Measurements from ENCODE around the gene RB1.
A peak's percentile ranks its signal among the peaks of the same experiment; 100 is the strongest.

RB1 gene

GRCh38 chr13:48493851-48494250, 190.3 kb downstream of the RB1 start:
- Histone ChIP-seq H3K36me3 (peaks cover 32% of the 10 kb centered on the region), H3K9ac (peak overlapping the region; percentile 81), H3K9me3 (no peaks in the 10 kb centered on the region; the same call in 1 of the 2 replicates), H3K4me3 (peak overlapping the region; percentile 63; the same call in 1 of the 2 replicates), H3K27me3 (no peaks in the 10 kb centered on the region), H3K4me1 (peaks cover 94% of the 10 kb centered on the region), H4K20me1 (no peaks in the 10 kb centered on the region), H3K27ac (peak overlapping the region; percentile 94), H3K4me2 (peak overlapping the region; percentile 95)
- no peak for TF ChIP-seq Cebpa-rat (IDR thresholded peaks at IDR 0.05)

GRCh38 chr13:48494874-48495273, 191.3 kb downstream of the RB1 start:
- no peaks in the 10 kb centered on the region for H4K20me1 ChIP-seq
- no peak overlapping the region for H3K9ac ChIP-seq
- H3K27me3 ChIP-seq = no peaks in the 10 kb centered on the region
- no peak for TF ChIP-seq Cebpa-rat (IDR thresholded peaks at IDR 0.05)
- H3K4me2 ChIP-seq = peak overlapping the region; percentile 95
- H3K36me3 ChIP-seq = peaks cover 32% of the 10 kb centered on the region
- no peaks in the 10 kb centered on the region; the same call in 1 of the 2 replicates for H3K9me3 ChIP-seq
- H3K27ac ChIP-seq = peak overlapping the region; percentile 94
- H3K4me3 ChIP-seq = no peak overlapping the region
- peaks cover 94% of the 10 kb centered on the region for H3K4me1 ChIP-seq

GRCh38 chr13:48496271-48497161, 193.0 kb downstream of the RB1 start:
- Histone ChIP-seq H3K36me3 (peaks cover 36% of the 10 kb centered on the region), H3K27me3 (no peaks in the 10 kb centered on the region), H3K4me3 (no peak overlapping the region), H4K20me1 (no peaks in the 10 kb centered on the region), H3K9ac (peak overlapping the region; percentile 12), H3K4me2 (peak overlapping the region; percentile 58), H3K9me3 (no peaks in the 10 kb centered on the region), H3K27ac (peak overlapping the region; percentile 94), H3K4me1 (peaks cover 94% of the 10 kb centered on the region)
- TF ChIP-seq Cebpa-rat (IDR thresholded peaks at IDR 0.05) = no peak

- peak overlapping the region; percentile 58; the same call in 1 of the 2 replicates for H3K4me2 ChIP-seq
- no peaks in the 10 kb centered on the region for H3K27me3 ChIP-seq
- no peaks in the 10 kb centered on the region for H4K20me1 ChIP-seq
- H3K9me3 ChIP-seq = no peaks in the 10 kb centered on the region
- H3K9ac ChIP-seq = no peak overlapping the region
- H3K36me3 ChIP-seq = peaks cover 38% of the 10 kb centered on the region
- H3K27ac ChIP-seq = peak overlapping the region; percentile 47; the same call in 1 of the 2 replicates
- no peak for TF ChIP-seq Cebpa-rat (IDR thresholded peaks at IDR 0.05)
- H3K4me1 ChIP-seq = peaks cover 96% of the 10 kb centered on the region
- no peak overlapping the region for H3K4me3 ChIP-seq
Observed at GRCh38 chr13:48497669-48498068, 194.1 kb downstream of the RB1 start.

GRCh38 chr13:48500652-48501197, 197.2 kb downstream of the RB1 start:
- Histone ChIP-seq H3K4me1 (peaks cover 95% of the 10 kb centered on the region), H3K36me3 (peaks cover 45% of the 10 kb centered on the region), H3K4me2 (peak overlapping the region; percentile 43), H3K27ac (peak overlapping the region; percentile 95; the same call in 1 of the 2 replicates), H3K9me3 (no peaks in the 10 kb centered on the region), H4K20me1 (no peaks in the 10 kb centered on the region), H3K9ac (no peak overlapping the region), H3K4me3 (no peak overlapping the region), H3K27me3 (no peaks in the 10 kb centered on the region)
- no peak for TF ChIP-seq Cebpa-rat (IDR thresholded peaks at IDR 0.05)

DNA sequence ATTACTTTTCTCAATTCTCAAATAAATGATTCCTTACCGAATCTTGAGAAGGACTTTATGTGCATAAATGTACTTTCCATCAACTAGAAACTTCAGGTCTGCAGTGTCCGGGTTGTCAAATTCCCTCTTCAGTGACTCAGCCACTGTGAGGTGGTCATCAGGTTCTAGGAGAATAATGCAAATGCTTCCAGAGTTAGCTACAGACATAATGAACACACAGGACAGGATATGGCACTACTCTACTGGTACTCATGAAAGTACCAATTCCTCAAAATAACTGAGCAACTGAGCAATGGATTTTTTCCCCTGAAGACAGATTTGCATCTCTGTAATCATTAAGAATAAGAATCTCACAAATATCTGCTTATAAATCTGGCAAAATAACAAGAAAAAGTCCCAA, 198.2 kb downstream of the RB1 start:
- peak overlapping the region; percentile 43 for H3K4me2 ChIP-seq

GRCh38 chr13:48502601-48503319, 199.2 kb downstream of the RB1 start:
- peak overlapping the region; percentile 95 for H3K27ac ChIP-seq

More for the DNA sequence above, 198.2 kb downstream of the RB1 start:
- H3K27ac ChIP-seq = peak overlapping the region; percentile 95
- H3K4me3 ChIP-seq = no peak overlapping the region
- H3K9me3 ChIP-seq = no peaks in the 10 kb centered on the region
- peaks cover 96% of the 10 kb centered on the region for H3K4me1 ChIP-seq
- no peaks in the 10 kb centered on the region for H3K27me3 ChIP-seq
- peaks cover 39% of the 10 kb centered on the region for H3K36me3 ChIP-seq
- H3K9ac ChIP-seq = no peak overlapping the region
- TF ChIP-seq Cebpa-rat (IDR thresholded peaks at IDR 0.05) = no peak
- no peaks in the 10 kb centered on the region for H4K20me1 ChIP-seq

GRCh38 chr13:48504606-48505005, 201.1 kb downstream of the RB1 start:
- Histone ChIP-seq H3K27ac (peak overlapping the region; percentile 95), H3K4me3 (no peak overlapping the region), H3K9ac (peak overlapping the region; percentile 81; the same call in 1 of the 2 replicates), H3K36me3 (peaks cover 36% of the 10 kb centered on the region), H3K4me2 (peak overlapping the region; percentile 96), H3K4me1 (peaks cover 98% of the 10 kb centered on the region), H3K9me3 (peaks cover 5% of the 10 kb centered on the region; the same call in 1 of the 2 replicates), H4K20me1 (no peaks in the 10 kb centered on the region), H3K27me3 (no peaks in the 10 kb centered on the region)
- no peak for TF ChIP-seq Cebpa-rat (IDR thresholded peaks at IDR 0.05)

More at GRCh38 chr13:48502601-48503319, 199.2 kb downstream of the RB1 start:
- peak overlapping the region; percentile 96 for H3K4me2 ChIP-seq
- H3K36me3 ChIP-seq = peaks cover 38% of the 10 kb centered on the region
- no peaks in the 10 kb centered on the region for H3K9me3 ChIP-seq
- no peak overlapping the region for H3K9ac ChIP-seq
- TF ChIP-seq Cebpa-rat (IDR thresholded peaks at IDR 0.05) = no peak
- peaks cover 96% of the 10 kb centered on the region for H3K4me1 ChIP-seq
- no peak overlapping the region for H3K4me3 ChIP-seq
- H3K27me3 ChIP-seq = no peaks in the 10 kb centered on the region
- no peaks in the 10 kb centered on the region for H4K20me1 ChIP-seq

GRCh38 chr13:48505012-48505411, 201.5 kb downstream of the RB1 start:
- no peak overlapping the region for H3K4me3 ChIP-seq
- peaks cover 32% of the 10 kb centered on the region for H3K36me3 ChIP-seq
- H3K27ac ChIP-seq = peak overlapping the region; percentile 95
- H3K9ac ChIP-seq = peak overlapping the region; percentile 81
- peaks cover 98% of the 10 kb centered on the region for H3K4me1 ChIP-seq
- peaks cover 5% of the 10 kb centered on the region; the same call in 1 of the 2 replicates for H3K9me3 ChIP-seq
- H4K20me1 ChIP-seq = no peaks in the 10 kb centered on the region
- TF ChIP-seq Cebpa-rat (IDR thresholded peaks at IDR 0.05) = no peak
- no peaks in the 10 kb centered on the region for H3K27me3 ChIP-seq
- H3K4me2 ChIP-seq = peak overlapping the region; percentile 96

All from BLaER1 (cell line).